ENCODE measurements around the gene THOC6. TPM values are rescaled to one million over a fixed set of nuclear protein-coding genes. Genes with fewer than 3 reads are reported as not detected.
A peak's percentile ranks its signal among the peaks of the same experiment; 100 is the strongest.

Gene THOC6
- polyA plus RNA-seq, 2 of the 4 experiments (the other 2 are of a cell fraction): 32.5 to 53.2 TPM

DNA sequence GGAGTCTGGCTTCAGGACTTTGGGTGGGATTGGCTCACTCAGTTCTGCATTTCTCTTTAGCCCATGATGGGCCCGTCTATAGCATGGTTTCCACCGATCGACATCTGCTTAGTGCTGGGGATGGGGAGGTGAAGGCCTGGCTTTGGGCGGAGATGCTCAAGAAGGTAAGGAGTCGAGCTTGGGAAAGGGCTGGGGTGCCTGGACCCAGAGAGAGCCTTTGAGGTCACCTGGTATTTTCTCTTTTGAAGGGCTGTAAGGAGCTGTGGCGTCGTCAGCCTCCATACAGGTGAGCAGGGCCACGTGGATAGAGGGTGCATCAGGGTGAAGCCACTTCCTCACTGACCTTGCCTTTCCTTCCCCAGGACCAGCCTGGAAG lies 2.2 kb downstream of the THOC6 start (continued):
- TF ChIP-seq SMC3 (IDR thresholded peaks at IDR 0.05) (no peak), CBX2 (IDR thresholded peaks at IDR 0.05; ENCODE audit: borderline replicate concordance, low read depth) (no peak), E2F6 (IDR thresholded peaks at IDR 0.05; ENCODE audit: borderline replicate concordance, low read depth) (no peak), MAZ (IDR thresholded peaks at IDR 0.05; ENCODE audit: borderline replicate concordance, low read depth, low read length) (no peak), FOXS1 (CRISPR knock-in tag; IDR thresholded peaks at IDR 0.05) (no peak), HDAC2 (IDR thresholded peaks at IDR 0.05) (no peak), POLR2AphosphoS2 (conservative IDR thresholded peaks at IDR 0.05; ENCODE audit: low read length) (no peak)

GRCh38 chr16:3026609-3027488 lies 3.0 kb downstream of the THOC6 start:
- Histone ChIP-seq H3K4me2 (no peak overlapping the region), H3K4me3 (no peak overlapping the region), H3K4me1 (peaks cover 28% of the 10 kb centered on the region), H3K27ac (no peak overlapping the region), H3K9me3 (no peaks in the 10 kb centered on the region)
- ATAC-seq (no peak), FAIRE-seq (no peak), DNase-seq (ENCODE audit: low read depth in 1 of 2, low spot score in 1 of 2) (no peak)
- CTCF ChIA-PET: interaction anchor here (0.6 to 11.0 kb wide), 10 partner anchors 14 to 108 kb away, joined by 3 to 214 read pairs (median 6); partner anchors contain the start of genes BICDL2, CLDN9 and ZNF213
- WGBS (ENCODE audit: missing lambda C conversion rate): 91% methylated on average over 24 of the region's 24 CpGs
- TF ChIP-seq CHD2 (IDR thresholded peaks at IDR 0.05; ENCODE audit: low read length, partially characterized antibody) (no peak), HES2 (IDR thresholded peaks at IDR 0.05) (no peak), TFCP2L1 (CRISPR knock-in tag; IDR thresholded peaks at IDR 0.05) (no peak), POLR2AphosphoS2 (conservative IDR thresholded peaks at IDR 0.05; ENCODE audit: low read length) (peak; percentile 24; the same call in 1 of the 2 replicates)
- TF ChIP-seq, protein P1, sequence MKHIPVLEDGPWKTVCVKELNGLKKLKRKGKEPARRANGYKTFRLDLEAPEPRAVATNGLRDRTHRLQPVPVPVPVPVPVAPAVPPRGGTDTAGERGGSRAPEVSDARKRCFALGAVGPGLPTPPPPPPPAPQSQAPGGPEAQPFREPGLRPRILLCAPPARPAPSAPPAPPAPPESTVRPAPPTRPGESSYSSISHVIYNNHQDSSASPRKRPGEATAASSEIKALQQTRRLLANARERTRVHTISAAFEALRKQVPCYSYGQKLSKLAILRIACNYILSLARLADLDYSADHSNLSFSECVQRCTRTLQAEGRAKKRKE (CRISPR knock-in tag; IDR thresholded peaks at IDR 0.05; ENCODE audit: low read depth): no peak
- POLR2A ChIA-PET: interaction anchor here (1.0 kb wide), 1 partner anchor 13 kb away, joined by 3 read pairs; no protein-coding TSS in a partner anchor

- CTCF ChIA-PET: interaction anchor here (0.6 to 11.0 kb wide), 13 partner anchors 8 to 107 kb away, joined by 3 to 214 read pairs (median 6); partner anchors contain the start of genes BICDL2, CLDN6, CLDN9 and TNFRSF12A
- H3K4me2 ChIP-seq: no peak overlapping the region
These were observed 3.6 kb downstream of the THOC6 start for GRCh38 chr16:3027489-3027795.

GRCh38 chr16:3027983-3028715 lies 4.3 kb downstream of the THOC6 start:
- H3K4me1 ChIP-seq: peaks cover 20% of the 10 kb centered on the region
- POLR2A ChIA-PET: interaction anchor here (1.2 to 2.0 kb wide), 3 partner anchors 8 to 130 kb away, joined by 4 to 13 read pairs (median 7); partner anchors contain the start of gene TNFRSF12A
- CTCF ChIA-PET: interaction anchor here (0.6 to 11.0 kb wide), 18 partner anchors 9 to 543 kb away, joined by 3 to 214 read pairs (median 5); partner anchors contain the start of genes BICDL2, CLDN6, CLDN9 and TNFRSF12A
- peak overlapping the region; percentile 76 for H3K4me2 ChIP-seq
- WGBS (ENCODE audit: missing lambda C conversion rate): 20% methylated on average over 30 of the region's 58 CpGs
- H3K4me3 ChIP-seq: no peak overlapping the region
- H3K27ac ChIP-seq: peak overlapping the region in 1 of 2 experiments; percentile 53; a peak in 3 of 6 replicates
- DNase-seq (ENCODE audit: low read depth in 1 of 2, low spot score in 1 of 2) (peak; percentile 79 to 89), FAIRE-seq (no peak), ATAC-seq (peak; percentile 11 to 42)
- no peaks in the 10 kb centered on the region for H3K9me3 ChIP-seq
- no peak for TF ChIP-seq GATA3 (IDR thresholded peaks at IDR 0.05; ENCODE audit: borderline replicate concordance)
- no peak for TF ChIP-seq RNF2 (IDR thresholded peaks at IDR 0.05; ENCODE audit: borderline replicate concordance, low read depth)
- peak; percentile 68 for TF ChIP-seq POLR2AphosphoS2 (conservative IDR thresholded peaks at IDR 0.05; ENCODE audit: low read length)
- TF ChIP-seq TP53 (CRISPR knock-in tag; IDR thresholded peaks at IDR 0.05): 0 out of 2 replicates have a peak, but pooled peaks have one; percentile 47
- no peak for TF ChIP-seq SREBF2 (IDR thresholded peaks at IDR 0.05)
- peak; percentile 45 to 64 for TF ChIP-seq RAD21 (conservative IDR thresholded peaks at IDR 0.05 in 1 of 2, IDR thresholded peaks at IDR 0.05 in 1 of 2)
- peak; percentile 57; the same call in 1 of the 2 replicates for TF ChIP-seq HOXA7 (CRISPR knock-in tag; IDR thresholded peaks at IDR 0.05)
- TF ChIP-seq, protein P2, sequence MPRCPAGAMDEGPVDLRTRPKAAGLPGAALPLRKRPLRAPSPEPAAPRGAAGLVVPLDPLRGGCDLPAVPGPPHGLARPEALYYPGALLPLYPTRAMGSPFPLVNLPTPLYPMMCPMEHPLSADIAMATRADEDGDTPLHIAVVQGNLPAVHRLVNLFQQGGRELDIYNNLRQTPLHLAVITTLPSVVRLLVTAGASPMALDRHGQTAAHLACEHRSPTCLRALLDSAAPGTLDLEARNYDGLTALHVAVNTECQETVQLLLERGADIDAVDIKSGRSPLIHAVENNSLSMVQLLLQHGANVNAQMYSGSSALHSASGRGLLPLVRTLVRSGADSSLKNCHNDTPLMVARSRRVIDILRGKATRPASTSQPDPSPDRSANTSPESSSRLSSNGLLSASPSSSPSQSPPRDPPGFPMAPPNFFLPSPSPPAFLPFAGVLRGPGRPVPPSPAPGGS (IDR thresholded peaks at IDR 0.05): no peak
- no peak for TF ChIP-seq FOSB (CRISPR knock-in tag; IDR thresholded peaks at IDR 0.05)
- TF ChIP-seq ZSCAN20 (CRISPR knock-in tag; IDR thresholded peaks at IDR 0.05): no peak
- TF ChIP-seq RARB (CRISPR knock-in tag; IDR thresholded peaks at IDR 0.05): 0 out of 2 replicates have a peak, but pooled peaks have one; percentile 48
- peak; percentile 77 for TF ChIP-seq SMC3 (IDR thresholded peaks at IDR 0.05)
- no peak for TF ChIP-seq E2F6 (IDR thresholded peaks at IDR 0.05; ENCODE audit: borderline replicate concordance, low read depth)

More at GRCh38 chr16:3027489-3027795, 3.6 kb downstream of the THOC6 start:
- H3K27ac ChIP-seq: no peak overlapping the region
- TF ChIP-seq FOSL2 (IDR thresholded peaks at IDR 0.05) (no peak), FOSL2 (CRISPR knock-in tag; IDR thresholded peaks at IDR 0.05) (no peak), POLR2AphosphoS2 (conservative IDR thresholded peaks at IDR 0.05; ENCODE audit: low read length) (0 out of 2 replicates have a peak, but pooled peaks have one; percentile 1)
- ATAC-seq (no peak), FAIRE-seq (no peak), DNase-seq (ENCODE audit: low read depth in 1 of 2, low spot score in 1 of 2) (no peak)
- no peak overlapping the region for H3K4me3 ChIP-seq
- POLR2A ChIA-PET: interaction anchor here (1.0 to 2.0 kb wide), 3 partner anchors 8 to 23 kb away, joined by 3 to 13 read pairs (median 7); partner anchors contain the start of gene TNFRSF12A
- H3K9me3 ChIP-seq: no peaks in the 10 kb centered on the region
- WGBS (ENCODE audit: missing lambda C conversion rate): 86% methylated on average over 8 of the region's 8 CpGs
- H3K4me1 ChIP-seq: peaks cover 27% of the 10 kb centered on the region
